ENCODE measurements around the gene ITPR2.
"Not testable (repeated sequence)": the region's sequence is repeated elsewhere in the genome, so short reads cannot be mapped to it uniquely, and the experiment has no call there.

ITPR2 gene

DNA sequence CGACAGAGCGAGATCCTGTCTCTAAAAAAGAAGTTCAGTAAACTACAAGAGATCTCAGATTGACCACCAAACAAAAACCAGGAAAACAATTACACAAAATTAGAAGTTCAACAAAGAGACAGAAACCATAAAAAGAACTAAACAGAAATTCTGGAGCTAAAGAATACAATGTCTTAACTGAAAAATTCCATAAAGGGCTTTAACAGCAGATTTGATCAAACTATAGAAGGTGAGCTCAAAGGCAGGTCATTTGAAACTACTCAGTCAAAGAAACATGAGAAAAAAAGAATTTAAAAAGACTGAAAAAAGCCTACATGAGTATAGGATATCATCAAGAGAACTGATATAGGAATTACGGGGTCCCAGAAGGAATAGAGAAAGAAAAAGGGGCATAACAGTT, 71.2 kb downstream of the ITPR2 start:
- no peak for DNase-seq (ENCODE audit: low read depth, low spot score)

DNA sequence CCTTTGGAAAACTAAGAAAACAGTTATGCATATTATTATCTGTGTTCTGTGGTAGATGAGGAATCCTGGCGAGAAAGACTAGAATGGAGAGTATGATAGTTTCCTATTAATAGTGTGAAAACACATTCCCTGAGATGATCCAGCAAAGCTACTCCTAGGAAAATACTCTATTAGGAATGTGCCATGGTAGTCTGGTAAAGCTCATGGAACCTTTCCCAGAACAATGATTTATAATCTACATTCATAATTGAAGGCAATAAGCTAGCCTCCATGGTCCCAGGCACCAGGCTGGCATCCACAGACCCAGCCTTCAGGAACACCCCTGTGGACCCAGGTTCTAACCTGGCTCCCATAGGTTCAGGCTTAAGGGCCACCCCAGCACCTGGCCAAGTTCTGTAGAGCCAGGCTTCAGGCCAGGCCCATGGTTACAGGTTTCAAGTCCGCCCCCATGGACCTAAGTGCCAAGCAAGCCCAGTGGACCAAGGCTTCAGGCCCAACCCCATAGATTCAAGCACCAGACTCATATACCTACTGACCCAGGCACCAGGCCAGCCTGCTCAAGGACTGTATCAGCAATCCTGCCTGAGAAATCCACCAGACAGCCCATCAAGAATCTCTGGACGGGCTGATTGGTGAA, 72.2 kb downstream of the ITPR2 start:
- no peak for DNase-seq (ENCODE audit: low read depth, low spot score)

DNA sequence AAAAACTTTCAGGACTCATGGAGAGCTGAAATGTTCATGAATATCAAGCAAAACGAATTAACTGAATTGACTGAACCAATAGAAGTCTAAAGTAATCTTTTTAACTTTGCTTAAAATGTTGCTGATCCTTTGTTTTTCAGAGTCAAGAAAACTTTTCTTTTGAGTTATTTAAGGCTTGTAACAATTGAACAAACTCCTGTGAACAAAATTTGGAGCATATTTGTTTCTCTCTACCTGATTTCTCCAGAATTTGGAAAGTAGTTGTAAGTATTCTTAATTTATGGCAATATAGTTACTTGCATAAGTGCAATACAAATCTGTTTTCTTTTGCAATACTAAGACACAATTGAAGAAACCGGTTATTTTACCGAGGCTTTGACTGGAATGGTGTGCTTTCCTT, 77.6 kb downstream of the ITPR2 start:
- not testable (repeated sequence) for DNase-seq (ENCODE audit: low read depth, low spot score)

DNA sequence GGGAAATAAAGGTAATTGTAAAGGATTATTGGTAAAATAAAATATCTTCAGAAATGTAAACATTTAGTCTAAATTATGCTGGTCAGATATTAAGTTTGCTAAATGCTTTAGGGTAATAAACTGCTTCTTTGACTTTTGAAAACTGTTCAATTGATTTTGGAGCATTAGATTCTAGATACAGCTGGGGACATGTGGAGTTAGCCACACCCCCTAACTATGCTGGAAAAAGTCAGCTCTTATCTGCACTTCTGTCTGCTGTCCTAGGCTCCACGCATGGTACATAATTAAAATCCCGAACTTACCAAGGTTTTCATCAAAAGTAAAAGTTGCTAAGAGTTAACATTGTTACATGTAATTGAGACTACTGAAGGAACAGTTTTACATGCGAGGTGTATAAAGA, 78.8 kb downstream of the ITPR2 start:
- DNase-seq (ENCODE audit: low read depth, low spot score) = no peak

DNA sequence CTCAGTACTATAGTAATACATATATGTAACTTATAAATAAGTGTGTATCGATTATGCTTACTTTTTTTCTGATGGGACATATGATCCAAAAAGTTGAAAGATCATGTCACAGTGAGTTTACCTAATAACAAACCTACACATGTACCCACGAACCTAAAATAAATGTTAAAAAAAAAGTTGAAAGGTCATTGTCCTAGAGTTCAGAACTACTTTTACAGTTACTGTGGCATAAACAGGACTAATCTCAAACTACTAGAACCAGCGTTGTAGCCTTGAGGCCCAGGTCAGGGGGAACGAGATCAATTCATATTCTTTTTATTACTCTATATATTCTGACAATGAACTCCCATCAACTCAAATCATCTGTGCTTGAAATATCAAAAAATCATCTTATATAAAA, 81.8 kb downstream of the ITPR2 start:
- DNase-seq (ENCODE audit: low read depth, low spot score) = no peak

DNA sequence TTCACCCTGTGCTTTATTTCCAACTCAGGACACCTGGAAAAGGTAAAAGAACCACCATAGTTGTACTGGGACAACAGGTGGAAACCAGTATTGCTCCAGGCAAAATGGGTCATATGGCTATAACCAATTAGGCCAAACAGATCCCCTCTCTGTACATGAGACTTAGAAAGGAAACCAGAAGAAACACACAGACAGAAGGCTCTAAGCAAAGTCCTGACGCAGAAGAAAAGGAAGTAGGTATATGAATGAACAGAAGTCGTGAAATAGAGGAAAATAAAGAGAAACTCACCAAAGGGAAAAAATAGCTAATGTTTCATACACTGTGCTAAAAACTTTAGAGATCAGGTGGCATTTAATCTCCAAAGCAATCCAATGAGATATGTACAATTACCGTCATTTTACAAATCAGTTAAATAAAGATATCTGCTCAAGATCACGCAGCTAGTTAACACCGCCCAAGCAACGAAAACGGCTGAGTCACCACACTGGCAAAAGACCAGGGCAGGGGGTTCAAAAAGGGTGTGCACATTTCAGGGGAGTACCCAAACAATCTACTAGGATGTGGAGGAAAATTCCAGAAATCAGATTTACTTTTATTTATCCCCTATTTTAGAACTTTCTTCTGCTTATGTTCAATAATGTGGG, 82.3 kb downstream of the ITPR2 start:
- no peak for DNase-seq (ENCODE audit: low read depth, low spot score)

DNA sequence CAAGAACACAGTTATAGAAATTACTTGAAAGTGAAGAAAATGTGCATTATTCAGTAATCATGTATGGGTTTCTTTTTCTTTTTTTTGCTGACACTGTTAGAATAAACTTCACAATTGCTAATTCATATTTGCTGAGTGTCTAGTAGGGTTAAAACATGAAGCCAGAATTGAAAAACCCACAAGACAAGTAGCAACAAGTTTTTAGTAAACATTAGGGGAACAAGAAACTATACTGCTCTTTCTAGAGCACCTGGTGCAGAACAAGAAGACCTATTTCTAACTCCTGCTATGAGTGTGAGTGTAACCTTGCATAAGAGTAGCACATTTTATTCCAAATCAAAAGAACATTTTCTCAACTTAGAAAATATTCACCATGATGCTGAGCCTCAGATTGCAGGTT, 83.2 kb downstream of the ITPR2 start:
- no peak for DNase-seq (ENCODE audit: low read depth, low spot score)

DNA sequence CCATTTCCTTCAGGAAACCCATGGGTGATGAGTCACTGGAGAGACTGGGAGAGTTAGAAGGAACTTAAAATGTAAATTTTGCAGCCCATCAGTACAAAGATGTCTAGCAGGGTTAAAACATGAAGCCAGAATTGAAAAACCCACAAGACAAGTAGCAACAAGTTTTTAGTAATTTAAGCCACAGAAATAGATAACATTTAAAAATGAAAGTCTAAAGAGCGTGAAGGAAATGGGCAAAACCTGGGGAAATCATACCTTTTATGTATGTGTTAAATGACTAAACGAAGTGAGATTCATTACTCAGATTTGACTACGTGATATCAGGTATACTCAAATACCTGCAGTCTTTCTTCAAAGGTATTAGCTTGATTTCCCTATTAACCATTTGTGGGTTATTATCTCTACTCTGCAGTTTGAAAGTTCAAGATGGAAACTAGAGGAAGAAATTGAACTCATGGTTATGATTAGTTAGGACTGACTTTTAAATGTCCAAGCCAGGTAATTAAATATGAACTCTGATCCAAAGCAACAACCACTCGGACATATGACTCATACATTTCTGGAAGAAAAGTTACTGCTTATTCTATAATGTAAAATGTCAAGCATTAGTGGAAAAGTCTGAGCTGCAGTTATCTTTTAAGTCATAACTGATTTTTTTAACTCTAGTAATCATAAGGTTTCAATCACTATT, 84.1 kb downstream of the ITPR2 start:
- DNase-seq (ENCODE audit: low read depth, low spot score) = no peak

DNA sequence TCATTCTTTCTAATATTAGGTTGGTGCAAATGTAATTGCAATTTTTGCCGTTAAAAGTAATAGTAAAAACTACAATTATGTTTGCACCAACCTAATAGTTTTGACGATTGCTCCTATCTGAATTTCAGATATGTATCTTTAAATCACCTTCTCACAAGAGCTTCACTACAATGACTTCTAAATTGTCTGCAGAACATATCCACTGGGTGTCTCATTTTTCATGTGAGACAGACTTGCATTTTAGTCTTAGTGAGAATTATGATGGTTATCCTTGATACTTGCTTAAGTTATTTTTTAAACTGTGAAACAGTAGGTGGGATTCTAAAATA, 84.6 kb downstream of the ITPR2 start:
- no peak for DNase-seq (ENCODE audit: low read depth, low spot score)

DNA sequence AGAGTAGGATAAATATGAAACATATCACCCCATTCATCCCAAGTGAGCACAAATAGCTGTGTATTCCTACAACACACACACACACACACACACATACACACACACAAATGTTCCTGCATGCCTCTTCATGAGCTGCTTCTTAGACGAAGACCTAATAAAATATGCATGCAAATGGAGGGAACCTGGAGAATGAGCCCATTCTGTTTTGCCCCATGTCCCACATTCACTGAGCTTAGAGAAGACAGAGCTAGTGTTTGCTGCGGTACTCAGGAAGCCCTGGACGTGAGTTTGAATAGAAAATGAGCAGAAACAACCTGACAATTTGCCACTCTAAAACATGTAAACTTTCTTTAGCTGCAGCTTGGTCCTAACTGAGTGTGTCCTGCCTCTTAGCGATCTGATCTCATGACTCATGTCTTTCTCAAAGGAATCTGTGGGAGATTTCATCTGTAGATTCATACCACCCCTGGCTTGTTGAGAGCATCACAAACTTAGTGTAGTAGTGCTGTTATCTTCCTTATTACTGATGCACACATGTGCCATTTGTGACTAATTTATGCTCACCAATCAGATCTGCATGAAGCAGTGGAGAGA, 86.8 kb downstream of the ITPR2 start:
- DNase-seq (ENCODE audit: low read depth, low spot score) = no peak

DNA sequence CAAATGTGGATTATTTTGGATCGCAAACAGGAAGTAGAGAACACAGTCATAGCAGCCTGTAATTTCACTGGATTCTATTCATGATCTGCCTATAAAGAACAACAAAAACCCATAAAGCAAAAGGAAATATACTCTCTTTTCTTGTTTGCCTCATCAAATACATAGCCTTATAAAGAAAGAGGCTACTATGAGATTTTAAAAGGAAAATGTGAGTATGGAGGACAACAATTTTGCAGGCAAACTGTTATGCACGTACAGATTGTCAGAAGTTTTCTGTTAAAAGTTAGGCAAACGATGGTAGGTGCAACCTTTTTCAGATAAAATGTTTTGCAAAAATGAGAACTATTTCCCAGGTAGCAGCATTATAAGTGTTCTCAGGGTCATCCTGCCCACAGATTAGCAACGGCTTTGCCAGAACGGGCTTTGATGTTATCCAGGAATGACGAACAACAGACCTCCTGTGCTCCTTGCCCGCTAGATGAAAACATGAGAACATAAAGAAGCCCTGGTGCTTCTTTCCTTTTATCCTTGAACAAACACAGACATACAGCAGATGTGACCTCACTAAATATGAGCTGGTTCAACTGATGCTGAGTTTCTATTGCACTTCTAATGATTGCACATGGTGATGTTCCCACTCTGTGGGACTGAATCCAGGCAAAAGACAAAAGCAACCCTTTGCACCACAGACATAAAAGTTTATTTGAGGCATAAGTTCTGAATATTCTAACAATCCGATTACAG, 88.1 kb downstream of the ITPR2 start:
- no peak for DNase-seq (ENCODE audit: low read depth, low spot score)

DNA sequence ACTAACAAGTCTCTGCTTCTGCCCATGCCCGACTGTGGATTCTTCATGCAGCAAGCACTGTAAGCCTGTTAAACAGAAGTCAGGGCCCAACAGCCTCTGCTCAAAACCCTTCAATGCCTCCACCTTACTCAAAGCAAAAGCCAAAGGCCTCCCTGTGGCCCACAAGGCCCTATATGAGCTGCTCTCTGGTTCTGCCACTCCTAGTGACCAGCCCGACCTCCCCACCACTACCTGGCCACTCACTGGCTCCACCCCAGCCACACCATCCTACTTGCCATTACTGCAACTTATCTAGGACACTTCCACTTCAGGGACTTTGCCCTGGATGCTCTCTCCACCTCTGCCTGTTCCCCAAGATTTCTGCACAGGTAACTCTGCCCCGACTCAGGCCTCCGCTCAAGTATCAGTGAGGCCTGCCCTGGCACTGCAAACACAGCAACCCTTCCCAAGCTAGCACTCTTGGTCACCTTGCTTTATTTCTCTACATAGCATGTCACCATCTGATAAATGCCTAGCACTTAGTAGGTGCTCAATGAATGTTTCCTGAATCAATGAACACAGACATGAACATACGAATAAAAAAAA, 88.9 kb downstream of the ITPR2 start:
- DNase-seq (ENCODE audit: low read depth, low spot score) = no peak

DNA sequence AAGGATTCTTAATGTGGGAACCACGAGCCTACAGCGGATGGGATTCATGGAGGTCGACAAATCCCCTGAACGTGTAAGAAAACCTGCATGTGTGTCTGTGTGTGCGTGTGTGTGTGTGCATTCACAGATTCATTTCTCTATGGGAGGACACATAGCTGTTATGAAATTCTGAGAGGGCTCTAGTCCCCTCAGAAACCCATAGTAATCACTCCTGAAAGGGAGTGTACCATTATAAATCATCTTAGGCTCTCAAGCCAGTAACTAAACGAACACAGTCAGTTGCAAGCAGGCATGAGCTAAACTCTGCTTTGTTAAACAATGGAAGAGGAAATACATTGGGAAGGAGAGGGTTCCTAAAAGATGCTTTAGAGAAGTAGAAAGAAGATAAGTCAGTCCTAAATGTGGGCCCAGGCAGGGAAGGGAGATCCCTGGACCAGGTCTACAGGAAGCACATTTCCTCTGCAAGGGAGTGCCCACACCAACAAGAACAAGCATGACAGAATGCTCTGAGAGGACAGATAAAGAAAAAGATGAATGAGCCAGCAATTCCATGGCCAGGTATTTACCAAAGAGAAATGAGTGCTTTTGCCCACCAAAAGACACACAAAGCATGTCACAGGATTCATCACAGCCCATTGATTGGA, 91.3 kb downstream of the ITPR2 start:
- no peak for DNase-seq (ENCODE audit: low read depth, low spot score)

DNA sequence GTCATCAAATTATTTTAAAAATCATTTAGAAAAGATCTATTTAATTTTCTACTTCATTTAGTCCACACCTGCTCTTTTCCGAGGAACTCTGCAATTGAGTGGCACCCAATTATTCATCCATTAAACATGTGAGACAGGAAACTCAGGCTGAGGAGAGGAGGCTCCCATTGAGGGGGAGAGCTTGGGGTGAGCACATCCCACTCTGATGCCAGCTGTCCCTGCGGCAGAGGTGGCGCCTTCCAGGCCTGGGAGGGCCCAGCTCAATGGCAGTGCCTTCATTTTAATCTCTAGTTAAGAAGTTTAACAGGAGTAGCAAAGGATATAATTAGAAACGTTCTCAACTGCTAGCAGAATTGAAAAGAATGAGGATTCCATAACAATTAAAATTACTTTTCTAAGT, 92.0 kb downstream of the ITPR2 start:
- DNase-seq (ENCODE audit: low read depth, low spot score) = no peak

DNA sequence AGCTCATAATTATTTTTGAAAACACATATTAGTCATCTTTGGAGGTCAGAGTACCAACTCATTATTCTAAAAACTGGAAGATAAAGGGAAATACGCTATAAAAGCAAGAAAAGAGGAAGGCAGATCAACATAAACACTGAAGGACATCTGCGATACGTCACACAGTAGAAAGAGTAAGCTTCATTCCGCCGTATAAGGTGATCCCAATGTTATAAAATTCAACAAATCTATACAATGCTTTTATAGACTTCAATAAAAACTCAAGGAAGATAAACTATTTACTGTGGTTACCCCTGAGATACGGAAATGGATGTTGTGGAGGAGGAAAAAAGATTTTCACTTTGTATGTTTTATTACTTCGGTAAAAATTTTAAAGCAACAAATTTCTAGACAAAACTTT, 92.6 kb downstream of the ITPR2 start:
- DNase-seq (ENCODE audit: low read depth, low spot score) = no peak

DNA sequence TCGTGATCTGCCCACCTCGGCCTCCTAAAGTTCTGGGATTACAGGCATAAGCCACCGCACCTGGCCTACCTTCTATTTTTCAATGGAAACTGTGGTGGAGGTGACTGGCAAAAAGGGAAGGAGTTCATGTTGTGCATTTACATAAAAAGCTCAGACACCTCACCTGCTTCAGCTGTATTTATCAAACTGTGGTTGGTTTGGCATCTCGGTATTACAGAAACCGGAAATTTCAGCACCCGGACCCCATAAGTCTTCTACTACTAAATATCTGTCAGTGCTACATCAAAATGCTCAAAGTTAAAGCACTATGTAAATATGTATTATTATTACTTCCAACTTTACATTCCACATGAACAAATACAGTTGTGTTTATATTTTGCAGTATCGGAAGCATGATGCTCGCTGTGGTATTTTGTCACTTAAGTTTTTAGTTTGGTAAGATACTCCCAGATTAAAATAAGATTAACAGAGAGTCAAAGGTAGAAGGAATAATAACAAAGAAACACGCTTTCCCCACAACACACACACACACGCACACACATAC, 95.4 kb downstream of the ITPR2 start:
- DNase-seq (ENCODE audit: low read depth, low spot score) = no peak

DNA sequence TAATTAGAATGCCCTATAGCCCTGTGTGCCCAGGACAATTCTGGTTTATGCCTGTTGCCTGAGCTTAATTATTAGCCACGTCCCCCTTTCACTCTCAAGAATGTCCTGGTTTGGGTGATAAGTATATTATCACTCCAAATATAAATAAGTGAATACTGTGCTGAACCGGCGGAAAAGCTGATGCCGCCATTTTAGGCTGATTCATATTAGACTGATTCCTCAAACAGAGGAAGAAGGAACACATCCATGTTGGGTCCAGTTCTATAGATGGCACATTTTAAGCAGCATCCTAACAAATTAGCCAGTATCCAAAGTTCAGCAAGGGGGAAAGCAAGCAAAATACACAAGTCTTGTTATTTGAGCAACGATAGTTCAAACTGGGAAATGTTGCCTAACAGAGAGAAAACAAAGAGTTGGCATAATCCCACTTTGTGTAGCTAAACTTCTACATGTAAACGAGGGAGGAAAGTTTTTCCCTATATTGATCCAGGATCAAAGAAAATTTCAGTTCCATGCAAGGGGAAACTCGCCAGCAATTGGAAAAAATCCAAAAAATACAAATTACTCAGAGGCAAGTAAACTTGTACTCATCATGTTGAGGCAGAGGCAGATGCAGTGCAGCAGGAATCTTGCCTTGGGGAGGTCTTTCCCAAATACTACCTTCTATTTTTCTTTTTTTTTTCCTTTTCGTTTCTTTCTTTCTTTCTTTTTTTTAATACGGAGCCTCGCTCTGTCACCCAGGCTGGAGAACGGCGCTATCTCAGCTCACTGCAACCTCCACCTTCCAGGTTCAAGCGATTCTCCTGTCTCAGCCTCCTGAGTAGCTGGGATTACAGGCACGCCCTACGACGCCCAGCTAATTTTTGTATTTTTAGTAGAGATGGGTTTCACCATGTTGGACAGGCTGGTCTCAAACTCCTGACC, 96.2 kb downstream of the ITPR2 start:
- no peak for DNase-seq (ENCODE audit: low read depth, low spot score)

DNA sequence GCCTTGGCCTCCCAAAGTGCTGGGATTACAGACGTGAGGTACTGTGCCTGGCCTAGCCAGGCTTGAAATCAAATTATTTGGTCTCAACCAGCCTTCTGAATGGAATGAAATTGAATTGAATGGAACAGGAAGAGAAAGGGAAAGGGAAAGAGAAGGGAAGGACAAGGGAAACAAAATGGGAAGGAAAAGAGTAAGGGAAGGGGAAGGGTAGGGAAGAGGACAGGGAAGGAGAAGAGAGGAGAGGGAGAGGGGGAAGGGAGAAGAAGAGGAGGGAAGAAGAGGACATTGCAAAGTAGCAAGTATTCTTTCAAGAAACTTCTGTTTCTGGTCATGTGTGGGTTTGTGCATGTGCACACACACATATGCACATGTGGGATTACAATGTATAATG, 97.8 kb downstream of the ITPR2 start:
- DNase-seq (ENCODE audit: low read depth, low spot score) = no peak

DNA sequence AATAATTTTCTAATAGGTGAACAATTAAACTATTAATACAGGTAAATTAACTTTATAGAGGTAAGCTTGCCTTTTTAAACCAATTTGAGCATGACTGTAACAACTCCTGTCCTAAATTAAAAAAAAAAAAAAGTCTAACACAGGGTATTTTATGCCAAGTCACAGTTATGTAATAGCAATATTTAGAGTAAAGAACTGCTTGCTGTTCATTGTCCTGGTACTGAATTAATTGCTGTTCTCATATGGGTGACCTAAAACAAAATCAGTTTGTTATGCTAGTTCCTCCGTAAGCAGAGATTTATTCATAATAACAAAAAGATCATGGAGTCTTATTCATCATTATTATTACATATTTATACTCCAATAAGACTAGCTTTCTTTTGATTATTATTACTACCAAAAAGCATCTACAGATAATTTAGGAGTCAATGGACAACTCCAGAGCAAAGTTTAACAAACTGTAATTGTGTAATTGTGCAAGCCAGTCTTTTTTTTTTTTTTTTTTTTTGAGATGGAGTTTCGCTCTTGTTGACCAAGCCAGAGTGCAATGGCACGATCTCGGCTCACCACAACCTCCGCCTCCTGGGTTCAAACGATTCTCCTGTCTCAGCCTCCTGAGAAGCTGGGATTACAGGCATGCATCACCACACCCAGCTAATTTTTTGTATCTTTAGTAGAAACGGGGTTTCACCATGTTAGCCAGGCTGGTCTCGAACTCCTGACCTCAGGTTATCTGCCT, 98.3 kb downstream of the ITPR2 start:
- DNase-seq (ENCODE audit: low read depth, low spot score) = no peak
